Measurements from ENCODE around the gene WSCD2. TPM values are rescaled to one million over a fixed set of nuclear protein-coding genes. Genes with fewer than 3 reads are reported as not detected.

The WSCD2 gene
- total and polyA plus RNA-seq, 9 donors, result 0.57 to 3.7 (median 1.9) TPM

DNA sequence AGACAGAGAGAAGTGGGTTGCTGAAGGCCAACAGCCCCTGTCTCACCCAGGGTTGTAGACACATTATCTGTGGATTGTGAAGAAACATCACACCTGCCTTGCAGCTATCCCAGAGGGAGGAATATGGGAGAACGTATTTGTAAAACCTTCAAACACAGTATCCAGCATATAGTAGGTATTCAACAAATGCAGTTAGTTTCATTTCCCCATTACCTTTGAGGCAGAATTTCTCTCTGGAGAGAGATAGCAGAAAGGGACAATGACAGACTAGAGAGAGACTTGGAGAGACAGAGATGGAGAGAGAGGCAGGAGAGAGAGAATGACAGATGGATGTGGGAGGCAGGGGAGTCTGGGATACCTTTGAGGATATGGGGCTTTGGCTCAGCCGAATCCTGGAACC, 62.0 kb downstream of the WSCD2 start:
- H3K27me3 ChIP-seq (ENCODE audit: control insufficient read depth, insufficient read depth, low read length), result no peaks in the 10 kb centered on the region
- no peaks in the 10 kb centered on the region for H3K9me3 ChIP-seq (replicated peaks; ENCODE audit: control insufficient read depth, low read depth, low read length)
- no peak overlapping the region for H3K4me3 ChIP-seq (ENCODE audit: low read length)
- H3K4me1 ChIP-seq (ENCODE audit: control insufficient read depth, insufficient read depth, low read length), result no peaks in the 10 kb centered on the region
- DNase-seq, result no peak
- no CpG with 5 or more reads among the region's 2 CpGs for WGBS (ENCODE audit: insufficient coverage)
- H3K36me3 ChIP-seq (ENCODE audit: control insufficient read depth, insufficient read depth, low read length), result no peaks in the 10 kb centered on the region
- H3K27ac ChIP-seq (ENCODE audit: low read length), result no peak overlapping the region

DNA sequence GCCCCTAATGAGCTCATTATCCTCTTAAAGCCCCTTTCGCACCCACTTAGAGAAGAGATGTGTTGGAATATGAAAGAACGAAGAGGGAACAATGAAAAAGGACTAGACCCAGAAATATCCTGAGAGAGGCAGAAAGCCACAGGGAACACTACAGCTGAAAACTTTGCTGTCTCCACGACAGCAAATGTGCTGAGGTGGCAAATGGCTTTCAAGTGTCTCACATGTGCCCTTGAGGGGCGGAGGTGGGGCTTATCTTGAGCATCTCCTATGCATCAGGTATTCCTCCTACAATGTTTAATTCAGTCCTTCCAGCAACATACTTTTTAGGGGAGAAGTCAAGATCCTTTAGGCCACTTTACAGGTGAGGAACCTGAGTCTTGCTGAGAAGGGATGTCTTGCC, 62.9 kb downstream of the WSCD2 start:
- Histone ChIP-seq H3K9me3 (replicated peaks; ENCODE audit: control insufficient read depth, low read depth, low read length) (no peaks in the 10 kb centered on the region), H3K36me3 (ENCODE audit: control insufficient read depth, insufficient read depth, low read length) (no peaks in the 10 kb centered on the region), H3K4me1 (ENCODE audit: control insufficient read depth, insufficient read depth, low read length) (no peaks in the 10 kb centered on the region), H3K27me3 (ENCODE audit: control insufficient read depth, insufficient read depth, low read length) (no peaks in the 10 kb centered on the region), H3K27ac (ENCODE audit: low read length) (no peak overlapping the region), H3K4me3 (ENCODE audit: low read length) (no peak overlapping the region)
- no peak for DNase-seq
- WGBS (ENCODE audit: insufficient coverage), result 58% methylated on average over 2 of the region's 4 CpGs

DNA sequence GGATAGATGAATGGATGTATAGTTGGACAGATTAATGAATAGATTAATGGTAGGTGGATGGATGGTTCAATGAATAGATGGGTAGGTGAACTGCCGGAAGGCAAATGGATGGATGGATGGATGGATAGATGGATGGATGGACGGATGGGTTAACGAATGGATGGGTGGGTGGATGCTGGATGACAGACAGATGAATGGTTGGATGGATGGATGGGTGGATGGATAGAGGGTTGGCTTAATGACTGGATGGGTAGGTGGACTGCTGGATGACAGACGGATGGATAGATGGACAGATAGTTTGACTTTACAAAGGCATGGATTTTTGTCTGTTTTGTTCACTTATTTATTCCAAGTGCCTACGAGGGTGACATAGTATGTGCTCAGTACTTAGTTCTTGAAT, 64.4 kb downstream of the WSCD2 start:
- DNase-seq, result no peak
- Histone ChIP-seq H3K4me1 (ENCODE audit: control insufficient read depth, insufficient read depth, low read length) (no peaks in the 10 kb centered on the region), H3K27me3 (ENCODE audit: control insufficient read depth, insufficient read depth, low read length) (no peaks in the 10 kb centered on the region), H3K36me3 (ENCODE audit: control insufficient read depth, insufficient read depth, low read length) (no peaks in the 10 kb centered on the region), H3K27ac (ENCODE audit: low read length) (no peak overlapping the region), H3K4me3 (ENCODE audit: low read length) (no peak overlapping the region), H3K9me3 (replicated peaks; ENCODE audit: control insufficient read depth, low read depth, low read length) (no peaks in the 10 kb centered on the region)
- 85% methylated on average over 3 of the region's 5 CpGs for WGBS (ENCODE audit: insufficient coverage)

DNA sequence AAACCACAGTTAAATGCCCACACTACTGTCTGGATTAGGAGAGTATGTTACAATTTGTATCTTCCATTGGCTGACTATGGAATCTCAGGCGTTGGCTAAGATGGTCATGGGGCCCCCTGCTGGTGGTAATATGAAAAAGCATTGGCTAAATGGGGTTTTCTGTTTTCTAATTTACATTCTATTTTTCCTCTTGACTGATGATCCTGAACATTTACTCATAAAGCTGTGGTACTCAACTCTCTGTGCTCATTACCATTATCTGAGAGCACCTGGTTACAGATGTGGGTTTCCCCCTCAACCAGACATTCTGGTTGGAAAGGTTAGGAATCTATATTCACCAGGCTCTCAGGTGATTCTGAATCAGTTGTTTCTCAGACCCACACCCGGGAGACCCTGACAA, 64.8 kb downstream of the WSCD2 start:
- H3K27ac ChIP-seq (ENCODE audit: low read length), result no peak overlapping the region
- 57% methylated on average over 1 of the region's 2 CpGs for WGBS (ENCODE audit: insufficient coverage)
- H3K9me3 ChIP-seq (replicated peaks; ENCODE audit: control insufficient read depth, low read depth, low read length), result no peaks in the 10 kb centered on the region
- peak; percentile 36 for DNase-seq
- no peak overlapping the region for H3K4me3 ChIP-seq (ENCODE audit: low read length)
- H3K36me3 ChIP-seq (ENCODE audit: control insufficient read depth, insufficient read depth, low read length), result no peaks in the 10 kb centered on the region
- no peaks in the 10 kb centered on the region for H3K27me3 ChIP-seq (ENCODE audit: control insufficient read depth, insufficient read depth, low read length)
- H3K4me1 ChIP-seq (ENCODE audit: control insufficient read depth, insufficient read depth, low read length), result no peaks in the 10 kb centered on the region

DNA sequence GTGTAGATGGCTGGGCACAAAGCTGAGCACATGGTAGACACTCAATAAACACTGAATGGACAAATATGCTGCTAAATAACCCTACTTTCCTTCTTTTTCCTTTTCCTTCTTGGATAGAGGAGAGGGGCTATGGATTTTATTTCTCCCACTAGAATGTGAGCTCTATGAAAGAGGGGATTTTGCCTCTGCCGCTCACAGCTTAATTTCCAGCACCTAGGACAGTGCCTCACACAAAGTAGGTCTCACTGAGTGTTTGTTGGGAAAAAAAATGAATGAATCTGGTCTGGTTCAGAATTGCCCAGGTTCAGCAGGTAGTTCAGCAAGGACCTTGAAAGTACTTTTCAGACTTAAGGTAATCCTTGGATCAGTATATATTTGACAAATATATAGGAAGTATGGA, 65.5 kb downstream of the WSCD2 start:
- Histone ChIP-seq H3K4me3 (ENCODE audit: low read length) (no peak overlapping the region), H3K27me3 (ENCODE audit: control insufficient read depth, insufficient read depth, low read length) (no peaks in the 10 kb centered on the region), H3K27ac (ENCODE audit: low read length) (no peak overlapping the region), H3K9me3 (replicated peaks; ENCODE audit: control insufficient read depth, low read depth, low read length) (no peaks in the 10 kb centered on the region), H3K4me1 (ENCODE audit: control insufficient read depth, insufficient read depth, low read length) (no peaks in the 10 kb centered on the region), H3K36me3 (ENCODE audit: control insufficient read depth, insufficient read depth, low read length) (no peaks in the 10 kb centered on the region)
- DNase-seq, result no peak
- WGBS (ENCODE audit: insufficient coverage), result 50% methylated on average over 1 of the region's 1 CpG

DNA sequence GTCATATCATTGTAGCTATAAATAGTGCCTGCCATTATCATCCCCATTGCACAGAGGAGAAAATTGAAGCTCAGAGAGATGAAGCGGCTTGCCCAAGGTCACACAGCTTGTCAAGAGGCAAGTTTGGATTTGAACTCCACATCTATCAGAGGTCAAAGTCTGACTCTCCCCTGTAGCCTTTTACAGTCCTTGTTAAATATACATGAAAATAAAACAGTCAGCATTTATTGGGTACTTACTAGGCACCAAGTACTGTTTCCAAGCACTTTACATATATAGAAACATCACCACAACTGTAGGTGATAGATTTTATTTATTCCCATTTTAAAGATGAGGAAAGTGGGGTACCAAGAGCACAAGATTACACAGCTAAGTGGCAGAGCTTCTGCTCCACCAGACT, 67.2 kb downstream of the WSCD2 start:
- Histone ChIP-seq H3K36me3 (ENCODE audit: control insufficient read depth, insufficient read depth, low read length) (no peaks in the 10 kb centered on the region), H3K27ac (ENCODE audit: low read length) (no peak overlapping the region), H3K4me1 (ENCODE audit: control insufficient read depth, insufficient read depth, low read length) (no peaks in the 10 kb centered on the region), H3K4me3 (ENCODE audit: low read length) (no peak overlapping the region), H3K9me3 (replicated peaks; ENCODE audit: control insufficient read depth, low read depth, low read length) (no peaks in the 10 kb centered on the region), H3K27me3 (ENCODE audit: control insufficient read depth, insufficient read depth, low read length) (no peaks in the 10 kb centered on the region)
- no CpG with 5 or more reads among the region's 1 CpG for WGBS (ENCODE audit: insufficient coverage)
- DNase-seq, result no peak

DNA sequence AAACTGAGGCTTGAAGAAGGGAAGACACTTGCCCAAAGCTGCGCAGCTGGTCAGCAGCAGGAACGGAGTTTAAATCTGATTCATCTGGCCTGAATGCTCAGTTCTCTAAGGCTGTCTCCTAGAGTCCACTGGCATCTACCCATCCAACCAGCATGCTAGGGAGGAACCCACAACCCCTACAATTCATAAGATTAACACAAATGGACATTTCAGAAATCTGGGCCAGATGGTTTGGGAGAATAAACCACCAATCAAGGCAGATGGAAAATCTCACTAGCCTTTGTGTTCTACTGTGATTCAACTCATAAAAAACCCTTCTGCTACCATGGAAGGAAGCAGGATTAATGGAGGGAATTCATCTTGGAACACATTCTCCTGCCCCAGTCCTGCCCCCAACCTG, 67.8 kb downstream of the WSCD2 start:
- Histone ChIP-seq H3K9me3 (replicated peaks; ENCODE audit: control insufficient read depth, low read depth, low read length) (no peaks in the 10 kb centered on the region), H3K4me3 (ENCODE audit: low read length) (no peak overlapping the region), H3K36me3 (ENCODE audit: control insufficient read depth, insufficient read depth, low read length) (no peaks in the 10 kb centered on the region), H3K27ac (ENCODE audit: low read length) (no peak overlapping the region), H3K27me3 (ENCODE audit: control insufficient read depth, insufficient read depth, low read length) (no peaks in the 10 kb centered on the region), H3K4me1 (ENCODE audit: control insufficient read depth, insufficient read depth, low read length) (no peaks in the 10 kb centered on the region)
- no peak for DNase-seq
- WGBS (ENCODE audit: insufficient coverage), result 86% methylated on average over 2 of the region's 2 CpGs

DNA sequence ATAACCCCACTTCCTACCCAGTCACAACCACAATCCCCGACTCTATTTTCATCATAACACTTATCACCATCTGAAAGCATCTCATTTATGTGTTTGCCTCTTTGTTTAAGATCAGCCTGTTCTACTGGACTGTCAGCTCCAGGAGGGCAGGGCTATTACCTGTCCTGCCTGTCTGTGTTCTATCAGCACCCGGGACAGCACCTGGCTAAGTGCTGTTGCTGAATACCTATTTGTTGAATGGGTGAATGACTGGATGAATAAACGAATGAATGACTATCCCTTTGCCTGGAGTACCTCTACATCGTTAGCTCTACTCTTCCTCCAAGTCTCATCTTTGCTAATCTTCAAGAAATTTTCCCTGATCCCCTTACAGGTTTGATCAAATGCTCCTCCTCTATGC, 69.0 kb downstream of the WSCD2 start:
- WGBS (ENCODE audit: insufficient coverage), result 70% methylated on average over 1 of the region's 4 CpGs
- H3K4me3 ChIP-seq (ENCODE audit: low read length), result no peak overlapping the region

DNA sequence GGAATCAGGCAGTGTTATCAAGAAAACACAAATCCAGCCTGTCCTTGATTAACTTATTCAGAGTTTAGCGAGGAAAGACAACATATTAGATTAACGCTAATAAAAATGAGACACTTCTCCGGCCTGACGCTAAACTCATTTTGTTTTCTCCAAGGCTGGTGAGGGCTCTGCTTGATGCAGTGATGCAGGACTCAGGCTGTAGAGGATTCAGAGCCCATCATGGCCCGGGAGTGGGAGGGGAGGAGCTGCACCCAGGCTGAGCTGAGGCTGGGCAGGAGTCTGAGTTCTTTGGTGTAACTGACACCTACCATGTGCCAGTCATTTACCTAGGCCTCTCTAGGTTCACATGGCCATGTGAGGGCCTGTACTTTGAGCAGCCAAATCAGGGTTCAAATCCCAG, 70.0 kb downstream of the WSCD2 start:
- Histone ChIP-seq H3K36me3 (ENCODE audit: control insufficient read depth, insufficient read depth, low read length) (no peaks in the 10 kb centered on the region), H3K27me3 (ENCODE audit: control insufficient read depth, insufficient read depth, low read length) (no peaks in the 10 kb centered on the region), H3K27ac (ENCODE audit: low read length) (no peak overlapping the region), H3K9me3 (replicated peaks; ENCODE audit: control insufficient read depth, low read depth, low read length) (no peaks in the 10 kb centered on the region), H3K4me1 (ENCODE audit: control insufficient read depth, insufficient read depth, low read length) (no peaks in the 10 kb centered on the region), H3K4me3 (ENCODE audit: low read length) (no peak overlapping the region)
- 98% methylated on average over 4 of the region's 5 CpGs for WGBS (ENCODE audit: insufficient coverage)
- DNase-seq, result no peak

More for the DNA sequence above, 69.0 kb downstream of the WSCD2 start:
- Histone ChIP-seq H3K36me3 (ENCODE audit: control insufficient read depth, insufficient read depth, low read length) (no peaks in the 10 kb centered on the region), H3K4me1 (ENCODE audit: control insufficient read depth, insufficient read depth, low read length) (no peaks in the 10 kb centered on the region), H3K27ac (ENCODE audit: low read length) (no peak overlapping the region), H3K9me3 (replicated peaks; ENCODE audit: control insufficient read depth, low read depth, low read length) (no peaks in the 10 kb centered on the region), H3K27me3 (ENCODE audit: control insufficient read depth, insufficient read depth, low read length) (no peaks in the 10 kb centered on the region)
- no peak for DNase-seq

DNA sequence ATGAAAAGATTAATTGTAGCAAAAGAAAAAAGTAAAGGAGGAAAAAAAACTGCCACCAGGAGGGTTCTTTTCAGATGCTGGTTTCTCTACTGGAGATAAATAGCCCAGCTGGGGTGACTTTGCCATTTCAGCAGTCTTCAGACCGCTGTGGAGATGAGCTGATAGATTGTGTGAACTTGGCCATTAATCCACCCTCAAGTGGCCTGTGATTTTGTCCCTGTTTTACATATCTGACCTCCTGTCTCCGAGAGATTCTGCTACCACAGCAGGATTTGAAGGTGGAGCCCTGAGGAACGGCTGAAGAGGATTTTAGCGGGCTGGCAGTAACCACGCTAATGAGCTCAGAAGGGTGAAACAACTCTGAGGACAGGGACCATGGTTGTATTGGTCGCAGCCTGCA, 72.7 kb downstream of the WSCD2 start:
- H3K36me3 ChIP-seq (ENCODE audit: control insufficient read depth, insufficient read depth, low read length), result no peaks in the 10 kb centered on the region
- 71% methylated on average over 3 of the region's 6 CpGs for WGBS (ENCODE audit: insufficient coverage)
- no peak overlapping the region for H3K27ac ChIP-seq (ENCODE audit: low read length)
- no peaks in the 10 kb centered on the region for H3K4me1 ChIP-seq (ENCODE audit: control insufficient read depth, insufficient read depth, low read length)
- no peaks in the 10 kb centered on the region for H3K9me3 ChIP-seq (replicated peaks; ENCODE audit: control insufficient read depth, low read depth, low read length)
- no peaks in the 10 kb centered on the region for H3K27me3 ChIP-seq (ENCODE audit: control insufficient read depth, insufficient read depth, low read length)
- no peak for DNase-seq
- H3K4me3 ChIP-seq (ENCODE audit: low read length), result no peak overlapping the region
